NB4 (cell line): Measurements from ENCODE around the gene DOCK9.

ENCODE experiments used
- DNase-seq: peaks from one replicate; pipeline ENCODE4 v3.0.0; 2010; ENCODE audit warnings: low read depth
- H3K4me3 ChIP-seq: one replicate; pipeline ENCODE4 v1.5.1; 2011; ENCODE audit warnings: mild to moderate bottlenecking, low read depth, low read length, moderate library complexity
- MAX ChIP-seq: IDR thresholded peaks from 2 replicates; pipeline ENCODE4 v1.6.1; 2011; ENCODE audit warnings: low read depth, low read length
- MYC ChIP-seq: IDR thresholded peaks from 2 replicates; pipeline ENCODE4 v1.6.1; 2011; ENCODE audit warnings: low read depth, low read length
- POLR2A ChIP-seq: IDR thresholded peaks from 2 replicates; pipeline ENCODE4 v1.6.1; 2011; ENCODE audit warnings: mild to moderate bottlenecking; ENCODE audit not compliant: insufficient read length; ENCODE audit errors: extremely low read depth
- TF ChIP-seq, protein P1 (sequence below): IDR thresholded peaks from one replicate; pipeline ENCODE4 v1.5.1; 2012; ENCODE audit warnings: low read depth, low read length

Gene DOCK9

DNA sequence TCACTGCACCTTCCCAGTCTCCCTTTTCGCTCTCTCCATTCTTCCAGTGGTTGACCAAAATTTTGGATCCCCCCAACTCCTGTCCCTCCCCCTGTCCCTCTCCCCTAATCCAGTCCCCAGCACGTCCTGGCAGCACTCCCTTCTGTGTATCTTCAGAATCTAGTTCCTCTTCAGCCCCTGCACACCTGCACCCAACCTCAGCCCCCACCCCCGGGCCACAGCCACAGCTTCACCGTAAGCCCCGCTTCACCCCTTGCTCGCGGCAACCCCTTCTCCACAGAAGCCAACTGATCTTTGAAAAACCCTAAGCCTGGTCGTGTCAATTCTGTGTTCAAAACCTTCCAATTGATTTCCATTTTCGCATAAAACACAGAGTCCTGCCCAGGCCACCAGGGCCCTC is 189.9 kb downstream of the DOCK9 start:
- no peak for DNase-seq
- no peak for TF ChIP-seq MYC
- TF ChIP-seq POLR2A: no peak
- TF ChIP-seq MAX: no peak
- TF ChIP-seq, protein P1, sequence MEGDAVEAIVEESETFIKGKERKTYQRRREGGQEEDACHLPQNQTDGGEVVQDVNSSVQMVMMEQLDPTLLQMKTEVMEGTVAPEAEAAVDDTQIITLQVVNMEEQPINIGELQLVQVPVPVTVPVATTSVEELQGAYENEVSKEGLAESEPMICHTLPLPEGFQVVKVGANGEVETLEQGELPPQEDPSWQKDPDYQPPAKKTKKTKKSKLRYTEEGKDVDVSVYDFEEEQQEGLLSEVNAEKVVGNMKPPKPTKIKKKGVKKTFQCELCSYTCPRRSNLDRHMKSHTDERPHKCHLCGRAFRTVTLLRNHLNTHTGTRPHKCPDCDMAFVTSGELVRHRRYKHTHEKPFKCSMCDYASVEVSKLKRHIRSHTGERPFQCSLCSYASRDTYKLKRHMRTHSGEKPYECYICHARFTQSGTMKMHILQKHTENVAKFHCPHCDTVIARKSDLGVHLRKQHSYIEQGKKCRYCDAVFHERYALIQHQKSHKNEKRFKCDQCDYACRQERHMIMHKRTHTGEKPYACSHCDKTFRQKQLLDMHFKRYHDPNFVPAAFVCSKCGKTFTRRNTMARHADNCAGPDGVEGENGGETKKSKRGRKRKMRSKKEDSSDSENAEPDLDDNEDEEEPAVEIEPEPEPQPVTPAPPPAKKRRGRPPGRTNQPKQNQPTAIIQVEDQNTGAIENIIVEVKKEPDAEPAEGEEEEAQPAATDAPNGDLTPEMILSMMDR: no peak
- H3K4me3 ChIP-seq: no peak overlapping the region

DNA sequence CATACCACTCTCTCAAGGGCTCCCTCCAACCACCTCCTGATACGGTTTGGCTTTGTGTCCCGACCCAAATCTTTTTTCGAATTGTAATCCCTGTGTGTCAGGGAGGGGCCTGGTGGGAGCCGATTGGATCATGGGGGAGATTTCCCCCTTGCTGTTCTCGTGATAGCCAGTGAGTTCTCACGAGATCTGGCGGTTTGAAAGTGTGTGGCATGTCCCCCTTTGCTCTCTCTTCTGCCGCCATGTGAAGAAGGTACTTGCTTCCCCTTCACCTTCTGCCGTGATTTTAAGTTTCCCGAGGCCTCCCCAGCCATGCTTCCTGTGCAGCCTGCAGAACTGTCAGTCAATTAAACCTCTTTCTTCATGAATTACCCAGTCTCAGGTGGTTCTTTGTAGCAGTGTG is 190.7 kb downstream of the DOCK9 start:
- DNase-seq: no peak
- H3K4me3 ChIP-seq: no peak overlapping the region
- TF ChIP-seq, protein P1: no peak
- TF ChIP-seq POLR2A (no peak), MYC (no peak), MAX (no peak)

GRCh38 chr13:98786023-98786422 is 191.8 kb downstream of the DOCK9 start:
- TF ChIP-seq MAX (no peak), POLR2A (no peak), MYC (no peak)
- TF ChIP-seq, protein P1: no peak
- no peak for DNase-seq
- H3K4me3 ChIP-seq: no peak overlapping the region

- TF ChIP-seq, protein P1: no peak
- TF ChIP-seq MAX (no peak), POLR2A (no peak), MYC (no peak)
- DNase-seq: no peak
- no peak overlapping the region for H3K4me3 ChIP-seq
Measured at GRCh38 chr13:98785405-98785804, 192.5 kb downstream of the DOCK9 start.

- H3K4me3 ChIP-seq: no peak overlapping the region
- DNase-seq: no peak
- TF ChIP-seq, protein P1: no peak
- no peak for TF ChIP-seq MYC
- no peak for TF ChIP-seq POLR2A
- no peak for TF ChIP-seq MAX
Measured at GRCh38 chr13:98784666-98785065, 193.2 kb downstream of the DOCK9 start.
